HG02588 (cell line): ENCODE results near the gene HHATL.

Experiments
- ATAC-seq: cut with Tn5 transposase; IDR thresholded peaks from one replicate; pipeline ENCODE4 v1.9.1; 2021; ENCODE audit warnings: mild to moderate bottlenecking, moderate library complexity; ENCODE audit not compliant: unreplicated experiment

Gene HHATL

DNA sequence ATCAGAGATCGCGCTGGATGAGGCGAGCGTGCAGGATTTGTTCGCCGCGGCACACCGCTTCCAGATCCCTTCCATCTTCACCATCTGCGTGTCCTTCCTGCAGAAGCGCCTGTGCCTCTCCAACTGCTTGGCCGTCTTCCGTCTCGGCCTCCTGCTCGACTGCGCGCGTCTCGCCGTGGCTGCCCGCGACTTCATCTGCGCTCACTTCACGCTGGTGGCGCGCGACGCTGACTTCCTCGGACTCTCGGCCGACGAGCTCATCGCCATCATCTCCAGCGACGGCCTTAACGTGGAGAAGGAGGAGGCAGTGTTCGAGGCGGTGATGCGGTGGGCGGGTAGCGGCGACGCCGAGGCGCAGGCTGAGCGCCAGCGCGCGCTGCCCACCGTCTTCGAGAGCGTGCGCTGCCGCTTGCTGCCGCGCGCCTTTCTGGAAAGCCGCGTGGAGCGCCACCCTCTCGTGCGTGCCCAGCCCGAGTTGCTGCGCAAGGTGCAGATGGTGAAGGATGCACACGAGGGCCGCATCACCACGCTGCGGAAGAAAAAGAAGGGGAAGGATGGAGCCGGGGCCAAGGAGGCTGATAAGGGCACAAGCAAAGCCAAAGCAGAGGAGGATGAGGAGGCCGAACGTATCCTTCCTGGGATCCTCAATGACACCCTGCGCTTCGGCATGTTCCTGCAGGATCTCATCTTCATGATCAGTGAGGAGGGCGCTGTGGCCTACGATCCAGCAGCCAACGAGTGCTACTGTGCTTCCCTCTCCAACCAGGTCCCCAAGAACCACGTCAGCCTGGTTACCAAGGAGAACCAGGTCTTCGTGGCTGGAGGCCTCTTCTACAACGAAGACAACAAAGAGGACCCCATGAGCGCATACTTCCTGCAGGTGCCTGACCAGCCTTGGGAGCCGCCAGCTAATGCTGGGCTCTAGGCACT, 16.4 kb downstream of the HHATL start:
- no peak for ATAC-seq

- ATAC-seq = no peak
These were observed 17.2 kb downstream of the HHATL start, which contains the start of gene KLHL40 for GRCh38 chr3:42685363-42685881. Gene KLHL40, plus strand, starts transcription at chr3:42685537. Its CDS starts 82 bp downstream, at chr3:42685619.

- no peak for ATAC-seq
These were observed 17.8 kb downstream of the HHATL start for GRCh38 chr3:42684632-42685362.

GRCh38 chr3:42683875-42684598, 18.6 kb downstream of the HHATL start:
- no peak for ATAC-seq

DNA sequence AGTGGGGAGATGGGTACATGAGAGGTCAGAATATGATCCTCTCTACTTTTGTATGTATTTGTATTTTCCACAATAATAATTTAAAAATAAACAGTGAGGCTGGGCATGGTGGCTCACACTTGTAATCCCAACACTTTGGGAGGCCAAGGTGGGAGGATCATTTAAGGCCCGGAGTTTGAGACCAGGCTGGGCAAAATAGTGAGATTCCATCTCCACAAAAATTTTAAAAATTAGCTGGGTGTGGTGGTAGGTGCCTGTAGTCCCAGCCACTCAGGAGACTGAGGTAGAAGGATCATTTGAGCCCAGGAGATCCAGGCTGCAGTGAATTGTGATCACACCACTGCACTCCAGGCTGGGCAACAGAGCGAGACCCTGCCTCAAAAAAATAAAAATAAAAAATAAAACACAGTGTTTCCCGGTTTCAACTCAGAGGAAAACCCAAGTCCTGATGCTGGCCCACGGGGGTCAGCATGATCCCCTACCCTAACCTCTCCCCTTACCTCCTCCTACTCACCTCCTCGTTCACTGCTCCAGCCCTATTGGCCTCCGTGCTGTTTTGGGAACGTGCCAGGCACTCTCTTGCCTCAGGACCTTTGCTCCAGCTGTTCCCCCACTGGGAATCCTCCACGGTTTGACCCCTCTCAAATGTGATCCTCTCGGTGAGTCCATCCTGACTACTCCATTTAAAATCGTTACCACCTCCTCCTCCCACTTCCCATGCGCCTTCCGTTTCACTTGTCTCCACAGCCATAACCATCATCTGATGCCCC, 20.1 kb downstream of the HHATL start:
- ATAC-seq = no peak

GRCh38 chr3:42681361-42682038, 21.1 kb downstream of the HHATL start:
- ATAC-seq = no peak

DNA sequence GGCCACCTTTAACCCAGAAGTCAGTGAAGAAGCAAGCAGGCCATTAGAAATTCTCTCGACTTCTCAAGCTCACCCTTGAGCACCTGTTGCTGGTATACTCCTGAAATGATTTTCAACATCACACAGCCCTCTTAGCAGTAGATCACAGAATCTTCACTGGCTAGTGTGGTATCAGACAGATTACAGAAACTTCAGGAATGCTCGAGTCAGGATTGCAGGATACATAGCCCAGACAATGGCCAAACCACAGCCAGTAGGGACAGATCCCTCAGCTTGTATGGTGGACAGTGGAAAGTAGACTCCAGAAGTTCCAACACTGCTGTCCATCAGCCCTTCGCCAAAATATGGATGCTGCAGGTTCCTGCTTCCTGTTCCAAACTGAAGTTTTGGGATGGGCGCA, 21.8 kb downstream of the HHATL start:
- ATAC-seq = no peak

DNA sequence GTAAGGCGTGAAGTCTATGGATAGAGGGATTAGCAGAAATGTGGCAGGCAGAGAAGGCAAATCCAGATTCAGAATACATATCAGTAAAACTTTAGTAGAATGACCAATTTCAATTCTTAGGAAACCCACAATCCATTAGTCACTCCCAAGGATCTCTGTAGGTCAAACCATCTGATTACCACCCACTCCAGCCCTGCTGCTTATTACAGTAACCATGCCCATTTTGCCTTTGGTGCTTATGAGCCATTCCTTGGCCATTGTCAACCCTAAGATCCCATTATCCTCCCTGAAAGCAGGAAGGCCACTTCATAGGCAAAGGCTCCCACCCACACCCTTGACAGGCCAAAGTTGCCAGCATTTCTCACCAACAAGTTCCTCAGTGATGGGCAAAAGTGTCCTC, 22.3 kb downstream of the HHATL start:
- ATAC-seq = no peak

DNA sequence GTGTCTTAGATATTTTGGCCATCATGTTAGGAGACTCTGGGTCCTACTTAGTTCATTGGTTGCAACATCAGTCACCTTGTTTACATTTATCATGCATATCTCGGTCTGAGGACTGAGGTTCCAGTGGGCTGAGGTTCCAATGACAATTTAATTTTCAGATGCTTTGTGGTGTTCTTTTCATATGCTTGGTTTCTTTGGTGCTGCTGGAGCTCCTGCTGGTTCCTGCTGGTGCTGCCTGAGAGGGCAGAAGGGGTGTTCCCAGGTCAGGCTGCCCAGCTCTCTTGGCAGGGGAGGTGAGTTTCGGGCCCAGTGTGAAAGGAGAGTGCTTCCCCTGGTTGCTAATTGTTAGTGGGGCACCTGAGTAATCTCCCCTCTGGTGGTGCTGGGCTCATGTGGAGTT, 24.2 kb downstream of the HHATL start:
- no peak for ATAC-seq

DNA sequence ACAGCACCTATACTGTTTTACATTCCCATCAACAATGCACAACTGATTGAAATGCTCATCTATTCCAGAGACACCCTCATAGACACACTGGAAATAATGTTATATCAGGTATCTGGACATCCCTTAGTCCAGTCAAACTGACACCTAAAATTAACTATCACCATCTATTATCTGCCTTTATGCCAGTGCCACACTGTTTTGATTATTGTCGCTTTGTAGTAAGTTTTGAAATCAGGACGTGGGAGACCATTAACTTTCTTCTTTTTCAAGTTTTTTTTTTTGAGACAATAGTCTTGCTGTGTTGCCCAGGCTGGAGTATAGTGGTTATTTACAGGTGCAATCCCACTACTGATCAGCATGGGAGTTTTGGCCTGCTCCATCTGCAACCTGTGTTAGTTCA, 26.7 kb downstream of the HHATL start:
- no peak for ATAC-seq

DNA sequence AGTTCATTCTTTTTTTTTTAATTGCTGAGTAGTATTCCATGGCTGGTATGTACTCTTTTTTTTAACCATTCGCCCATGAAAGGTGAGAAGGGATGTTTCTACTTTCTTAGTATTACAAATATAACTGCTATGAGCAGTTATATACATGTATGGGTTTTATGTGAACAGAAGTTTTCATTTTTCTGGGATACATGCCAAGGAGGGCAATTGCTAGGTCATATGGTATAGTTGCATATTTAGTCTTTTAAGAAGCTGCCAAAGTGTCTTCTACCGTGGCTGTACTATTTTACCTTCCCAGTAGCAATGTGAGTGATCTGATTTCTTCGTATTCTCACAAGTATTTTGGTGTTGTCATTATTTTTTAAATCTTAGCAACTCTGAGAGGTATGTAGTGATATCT, 28.5 kb downstream of the HHATL start:
- ATAC-seq = no peak

DNA sequence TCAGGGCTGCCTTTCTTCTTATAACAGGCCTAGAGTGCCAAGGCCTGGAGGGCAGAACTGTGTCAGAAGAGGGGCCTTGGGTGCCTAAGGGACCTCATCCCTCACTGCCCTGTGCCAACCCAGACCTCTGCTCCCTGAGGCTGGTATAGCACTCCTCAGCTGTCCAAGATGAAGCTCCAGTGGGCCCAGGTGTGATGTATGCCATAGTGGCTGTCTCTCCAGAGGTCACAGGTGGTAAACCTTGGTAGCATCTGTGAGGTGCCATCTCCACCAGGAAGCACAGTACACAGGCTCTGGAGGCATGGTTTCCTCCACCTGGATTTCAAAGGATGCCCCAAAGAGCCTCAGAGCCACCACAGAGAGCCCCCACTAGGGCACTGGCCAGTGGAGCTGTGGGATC, 29.5 kb downstream of the HHATL start:
- ATAC-seq = no peak

DNA sequence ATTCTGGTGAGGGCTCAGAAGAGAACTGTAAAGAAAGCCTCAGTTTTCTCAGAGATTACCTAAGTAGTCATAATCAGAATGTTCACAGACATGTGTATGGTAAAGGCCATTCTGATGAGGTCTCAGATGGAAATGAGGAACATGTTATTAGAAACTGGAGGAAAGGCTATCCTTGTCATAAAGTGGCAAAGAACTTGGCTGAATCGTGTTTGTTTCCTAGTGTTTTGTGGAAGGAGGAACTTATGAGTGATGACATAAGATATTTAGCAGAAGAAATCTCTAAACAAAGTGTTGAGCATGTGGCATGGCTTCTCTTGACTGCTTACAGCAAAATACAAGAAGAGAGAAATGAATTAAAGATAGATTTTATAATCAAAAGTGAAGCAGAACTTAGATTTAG, 30.1 kb downstream of the HHATL start:
- ATAC-seq = no peak

- ATAC-seq = no peak
These were observed 31.9 kb downstream of the HHATL start for GRCh38 chr3:42670670-42671069.

- no peak for ATAC-seq
These were observed 32.5 kb downstream of the HHATL start for GRCh38 chr3:42670051-42670576.

DNA sequence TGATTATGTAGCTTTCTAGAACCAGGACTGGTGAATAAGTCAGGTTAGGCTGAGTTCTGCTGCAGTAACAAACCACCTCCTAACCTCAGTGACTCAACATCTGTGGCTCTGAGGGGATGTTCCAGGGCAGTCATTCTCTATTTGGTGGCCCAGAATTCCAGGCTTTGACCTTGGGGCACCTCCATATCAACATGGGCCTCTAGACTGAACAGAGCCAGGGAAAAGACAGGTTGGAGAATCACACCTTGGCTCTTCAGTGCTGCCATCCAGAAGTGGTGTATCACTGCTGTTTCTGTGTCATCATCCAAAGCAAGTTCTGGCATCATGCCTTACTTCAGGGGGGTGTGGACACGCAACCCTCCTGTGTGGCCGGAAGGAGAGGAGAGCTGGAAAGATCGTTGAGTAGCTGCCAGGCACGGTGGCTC, 33.8 kb downstream of the HHATL start:
- ATAC-seq = no peak

- no peak for ATAC-seq
These were observed 34.2 kb downstream of the HHATL start for GRCh38 chr3:42668413-42668760.

- ATAC-seq = no peak
These were observed 34.8 kb downstream of the HHATL start for GRCh38 chr3:42667523-42668412.

DNA sequence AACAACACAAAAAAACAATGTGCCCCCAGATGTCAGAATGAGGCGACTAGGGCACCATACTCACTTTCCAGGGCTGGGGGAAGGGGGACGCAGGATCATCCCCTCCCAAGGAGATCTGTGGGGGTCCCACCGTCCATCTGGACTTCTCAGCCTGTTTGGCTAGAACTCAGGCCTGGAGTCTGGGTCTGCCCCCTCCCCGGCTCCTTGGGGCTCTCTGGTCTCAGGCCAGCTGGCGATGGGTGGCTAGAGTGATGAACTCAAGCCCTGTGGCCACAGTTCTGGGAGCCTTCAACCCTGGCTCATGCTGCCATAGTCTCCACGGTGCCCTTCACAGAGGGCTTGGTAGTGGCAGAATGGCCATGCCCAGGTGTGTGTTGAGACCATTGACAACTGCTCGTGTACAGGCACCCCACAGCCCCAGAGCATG, 35.5 kb downstream of the HHATL start:
- no peak for ATAC-seq
